Measurements from ENCODE around the gene RAB7A. TPM values are rescaled to one million over a fixed set of nuclear protein-coding genes. Genes with fewer than 3 reads are reported as not detected.
A peak's percentile ranks its signal among the peaks of the same experiment; 100 is the strongest.

RAB7A gene
- total RNA-seq, 1 experiment from 2014 or later, result 233 TPM

DNA sequence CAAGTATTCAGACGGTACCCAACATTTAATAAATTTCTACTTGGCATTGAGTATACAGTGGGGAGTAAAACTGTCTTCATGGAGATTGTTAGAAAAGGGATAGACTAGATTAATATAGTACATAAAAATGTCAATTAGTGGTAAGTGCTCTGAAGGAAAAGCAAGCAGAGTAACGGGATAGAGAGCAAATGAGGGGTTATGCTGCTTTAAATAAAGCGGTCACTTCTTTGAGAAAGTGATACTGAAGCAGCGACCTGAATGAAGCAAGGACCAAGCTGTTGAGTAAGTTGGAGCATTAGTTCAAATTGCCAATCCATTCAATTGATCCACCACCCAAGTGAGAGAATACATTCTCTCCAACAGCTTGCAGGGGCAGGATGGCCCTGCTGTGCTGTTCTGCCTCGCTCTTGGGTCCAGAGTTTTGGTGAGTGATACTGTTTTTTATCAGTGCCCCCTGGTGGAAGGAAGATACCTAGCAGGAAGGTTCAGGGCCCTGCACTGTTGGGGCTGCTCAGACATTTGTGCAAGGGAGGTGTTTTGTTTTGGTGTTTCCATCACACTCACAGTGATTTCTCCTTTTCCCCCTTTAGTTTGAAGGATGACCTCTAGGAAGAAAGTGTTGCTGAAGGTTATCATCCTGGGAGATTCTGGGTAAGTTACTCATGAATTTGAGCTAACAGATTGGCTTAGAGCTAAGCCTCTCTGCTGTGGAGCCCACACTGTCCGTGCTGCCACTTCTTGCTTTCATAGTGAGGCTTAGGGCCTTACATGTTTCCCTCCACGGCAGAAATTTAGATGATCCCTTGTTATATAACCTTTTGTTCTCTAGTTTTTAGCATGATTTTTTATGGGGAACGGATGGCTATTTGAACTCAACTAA, 69.0 kb downstream of the RAB7A start (continued):
- TF ChIP-seq TCF7L2 (IDR thresholded peaks at IDR 0.05; ENCODE audit: borderline replicate concordance, extremely low read depth, insufficient read depth, insufficient read length), result no peak
- TF ChIP-seq, protein P1, sequence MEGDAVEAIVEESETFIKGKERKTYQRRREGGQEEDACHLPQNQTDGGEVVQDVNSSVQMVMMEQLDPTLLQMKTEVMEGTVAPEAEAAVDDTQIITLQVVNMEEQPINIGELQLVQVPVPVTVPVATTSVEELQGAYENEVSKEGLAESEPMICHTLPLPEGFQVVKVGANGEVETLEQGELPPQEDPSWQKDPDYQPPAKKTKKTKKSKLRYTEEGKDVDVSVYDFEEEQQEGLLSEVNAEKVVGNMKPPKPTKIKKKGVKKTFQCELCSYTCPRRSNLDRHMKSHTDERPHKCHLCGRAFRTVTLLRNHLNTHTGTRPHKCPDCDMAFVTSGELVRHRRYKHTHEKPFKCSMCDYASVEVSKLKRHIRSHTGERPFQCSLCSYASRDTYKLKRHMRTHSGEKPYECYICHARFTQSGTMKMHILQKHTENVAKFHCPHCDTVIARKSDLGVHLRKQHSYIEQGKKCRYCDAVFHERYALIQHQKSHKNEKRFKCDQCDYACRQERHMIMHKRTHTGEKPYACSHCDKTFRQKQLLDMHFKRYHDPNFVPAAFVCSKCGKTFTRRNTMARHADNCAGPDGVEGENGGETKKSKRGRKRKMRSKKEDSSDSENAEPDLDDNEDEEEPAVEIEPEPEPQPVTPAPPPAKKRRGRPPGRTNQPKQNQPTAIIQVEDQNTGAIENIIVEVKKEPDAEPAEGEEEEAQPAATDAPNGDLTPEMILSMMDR (IDR thresholded peaks at IDR 0.05 in 2 of 3, conservative IDR thresholded peaks at IDR 0.05 in 1 of 3; ENCODE audit: borderline replicate concordance in 1 of 3, insufficient read depth in 1 of 3, low read depth in 2 of 3, low read length in 2 of 3), result peak; percentile 80 to 82 (median 82)

DNA sequence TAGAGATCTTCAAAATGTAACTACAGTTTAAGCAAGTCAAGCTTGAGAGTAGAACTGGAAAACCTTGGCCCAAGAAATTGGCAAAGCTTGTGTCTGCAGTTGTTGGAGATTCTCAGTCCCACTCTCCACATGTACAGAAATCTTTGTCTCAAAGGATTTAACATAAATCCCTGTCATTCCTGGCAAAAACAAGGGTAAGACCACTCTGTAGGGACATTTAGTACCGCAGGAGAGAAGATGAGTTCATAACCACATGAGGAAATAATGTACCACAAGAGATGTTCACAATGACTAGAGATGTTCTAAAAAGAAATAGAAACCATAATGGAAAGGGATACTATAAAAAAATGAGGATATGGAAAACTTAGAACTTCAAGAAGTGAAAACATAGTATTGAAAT, 73.7 kb downstream of the RAB7A start:
- Histone ChIP-seq H3K27ac (ENCODE audit: low read depth, low read length) (no peak overlapping the region), H3K4me3 (replicated peaks in 1 of 2; ENCODE audit: low read depth in 1 of 2, low read length in 2 of 2) (no peak overlapping the region), H2AFZ (ENCODE audit: low read depth, low read length, poor library complexity, severe bottlenecking) (no peak overlapping the region), H3K9me2 (ENCODE audit: insufficient read depth) (no peaks in the 10 kb centered on the region), H3K9me3 (ENCODE audit: control insufficient read depth in 1 of 2, insufficient read depth in 1 of 2, low read depth in 1 of 2, low read length in 2 of 2) (no peaks in the 10 kb centered on the region), H3K79me2 (ENCODE audit: insufficient read depth, low read length) (peaks cover 75% of the 10 kb centered on the region), H3K9ac (ENCODE audit: low read length) (no peak overlapping the region), H3K36me3 (ENCODE audit: control insufficient read depth in 1 of 2, insufficient read depth in 2 of 2, low read length in 2 of 2) (peaks cover 32 to 46% of the 10 kb centered on the region in 2 experiments), H3K4me1 (ENCODE audit: control insufficient read depth in 1 of 2, insufficient read depth in 2 of 2, low read length in 2 of 2) (peaks cover 2 to 23% of the 10 kb centered on the region in 2 experiments; a peak in 2 of 4 replicates), H3K4me2 (ENCODE audit: low read length) (no peak overlapping the region), H4K20me1 (ENCODE audit: insufficient read depth) (no peaks in the 10 kb centered on the region), H3K27me3 (ENCODE audit: insufficient read depth, low read length) (no peaks in the 10 kb centered on the region)
- POLR2A ChIA-PET, result no interaction called here
- DNase-seq (ENCODE audit: low read depth, low spot score) (no peak), ATAC-seq (no peak)
- TF ChIP-seq, protein P2, sequence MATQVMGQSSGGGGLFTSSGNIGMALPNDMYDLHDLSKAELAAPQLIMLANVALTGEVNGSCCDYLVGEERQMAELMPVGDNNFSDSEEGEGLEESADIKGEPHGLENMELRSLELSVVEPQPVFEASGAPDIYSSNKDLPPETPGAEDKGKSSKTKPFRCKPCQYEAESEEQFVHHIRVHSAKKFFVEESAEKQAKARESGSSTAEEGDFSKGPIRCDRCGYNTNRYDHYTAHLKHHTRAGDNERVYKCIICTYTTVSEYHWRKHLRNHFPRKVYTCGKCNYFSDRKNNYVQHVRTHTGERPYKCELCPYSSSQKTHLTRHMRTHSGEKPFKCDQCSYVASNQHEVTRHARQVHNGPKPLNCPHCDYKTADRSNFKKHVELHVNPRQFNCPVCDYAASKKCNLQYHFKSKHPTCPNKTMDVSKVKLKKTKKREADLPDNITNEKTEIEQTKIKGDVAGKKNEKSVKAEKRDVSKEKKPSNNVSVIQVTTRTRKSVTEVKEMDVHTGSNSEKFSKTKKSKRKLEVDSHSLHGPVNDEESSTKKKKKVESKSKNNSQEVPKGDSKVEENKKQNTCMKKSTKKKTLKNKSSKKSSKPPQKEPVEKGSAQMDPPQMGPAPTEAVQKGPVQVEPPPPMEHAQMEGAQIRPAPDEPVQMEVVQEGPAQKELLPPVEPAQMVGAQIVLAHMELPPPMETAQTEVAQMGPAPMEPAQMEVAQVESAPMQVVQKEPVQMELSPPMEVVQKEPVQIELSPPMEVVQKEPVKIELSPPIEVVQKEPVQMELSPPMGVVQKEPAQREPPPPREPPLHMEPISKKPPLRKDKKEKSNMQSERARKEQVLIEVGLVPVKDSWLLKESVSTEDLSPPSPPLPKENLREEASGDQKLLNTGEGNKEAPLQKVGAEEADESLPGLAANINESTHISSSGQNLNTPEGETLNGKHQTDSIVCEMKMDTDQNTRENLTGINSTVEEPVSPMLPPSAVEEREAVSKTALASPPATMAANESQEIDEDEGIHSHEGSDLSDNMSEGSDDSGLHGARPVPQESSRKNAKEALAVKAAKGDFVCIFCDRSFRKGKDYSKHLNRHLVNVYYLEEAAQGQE (IDR thresholded peaks at IDR 0.05; ENCODE audit: low read depth), result no peak
- TF ChIP-seq RAD21 (IDR thresholded peaks at IDR 0.05; ENCODE audit: low read depth), result no peak
- TF ChIP-seq ELF1 (IDR thresholded peaks at IDR 0.05; ENCODE audit: borderline replicate concordance, low read depth), result no peak
- TF ChIP-seq POLR2AphosphoS5 (IDR thresholded peaks at IDR 0.05; ENCODE audit: low read depth, low read length), result no peak
- no peak for TF ChIP-seq JUND (IDR thresholded peaks at IDR 0.05)
- no peak for TF ChIP-seq YY1 (IDR thresholded peaks at IDR 0.05; ENCODE audit: extremely low read depth, insufficient replicate concordance, low read depth, low read length)
- TF ChIP-seq, protein P3, sequence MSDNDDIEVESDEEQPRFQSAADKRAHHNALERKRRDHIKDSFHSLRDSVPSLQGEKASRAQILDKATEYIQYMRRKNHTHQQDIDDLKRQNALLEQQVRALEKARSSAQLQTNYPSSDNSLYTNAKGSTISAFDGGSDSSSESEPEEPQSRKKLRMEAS (IDR thresholded peaks at IDR 0.05), result no peak
- no peak for TF ChIP-seq POLR2A (IDR thresholded peaks at IDR 0.05; ENCODE audit: borderline replicate concordance, extremely low read depth, insufficient read depth, insufficient read length)
- no peak for TF ChIP-seq SP1 (IDR thresholded peaks at IDR 0.05; ENCODE audit: low read depth)
- no peak for TF ChIP-seq SRF (IDR thresholded peaks at IDR 0.05; ENCODE audit: low read depth)
- intact Hi-C loops (cut with micrococcal nuclease), result no loop called here
- RAD21 ChIA-PET (ENCODE audit: low non-redundant PET in 1 of 2, low total read pairs in 2 of 2, uncharacterized antibody in 2 of 2, unreplicated experiment in 2 of 2), result no interaction called here
- no TSS peak for BruUV-seq (replicated peaks)
- CTCF ChIA-PET, result interaction anchor here (1.1 to 1.4 kb wide), 2 partner anchors 12 to 119 kb away, joined by 3 read pairs; no protein-coding TSS in a partner anchor

Data from HCT116 (cell line).